Esophagus squamous epithelium (tissue), 5 donors: ENCODE measurements around the gene ITGA8. TPM values are rescaled to one million over a fixed set of nuclear protein-coding genes. Genes with fewer than 3 reads are reported as not detected.

Experiments
- DNase-seq: peaks from one replicate; lab custom pipeline; 2025; lab: John Stamatoyannopoulos, UW
- H3K27ac ChIP-seq, 4 donors: fragments of 200-600 bp; sonication (generic); one replicate each; pipeline ENCODE4 v1.5.1; 2016 to 2019; ENCODE audit warnings: mild to moderate bottlenecking in 1 of 4
- H3K27me3 ChIP-seq, 4 donors: fragments of 200-600 bp; sonication (generic); 1 replicate in 3 of 4; 2 replicates in 1 of 4; pipeline versions ENCODE4 v1.5.1 to v1.6.0; 2017 to 2021; ENCODE audit warnings: antibody characterized with exemption in 1 of 4
- H3K36me3 ChIP-seq, 3 donors: fragments of 200-600 bp; sonication (generic); one replicate each; pipeline ENCODE4 v1.5.1; 2016 to 2019
- H3K4me1 ChIP-seq, 3 donors: fragments of 200-600 bp; sonication (generic); one replicate each; pipeline ENCODE4 v1.5.1; 2017 to 2019
- H3K4me3 ChIP-seq, 4 donors: fragments of 200-600 bp; sonication (generic); 1 replicate in 3 of 4; 2 replicates in 1 of 4; pipeline ENCODE4 v1.5.1; 2016 to 2019; ENCODE audit warnings: mild to moderate bottlenecking in 2 of 4, moderate library complexity in 1 of 4
- H3K9me3 ChIP-seq, 3 donors: fragments of 200-600 bp; sonication (generic); one replicate each; pipeline ENCODE4 v1.5.1; 2016 to 2019
- CTCF ChIP-seq, 6 experiments: fragments of 450-650 bp in 4 of 6; fragments of 200-600 bp in 2 of 6; sonication (generic) in 2 of 6; IDR thresholded peaks; one replicate each; pipeline ENCODE4 v1.5.1; 2016 to 2019; ENCODE audit warnings: antibody characterized with exemption in 6 of 6, mild to moderate bottlenecking in 4 of 6, moderate library complexity in 4 of 6
- POLR2A ChIP-seq, 4 donors: fragments of 450-650 bp; IDR thresholded peaks; one replicate each; pipeline ENCODE4 v1.6.1; 2017; ENCODE audit warnings: antibody characterized with exemption in 4 of 4, mild to moderate bottlenecking in 4 of 4, moderate library complexity in 3 of 4
- WGBS, 2 donors: methylation state at CpG; one replicate each; pipeline ENCODE4 v1.1.5; 2018; 5-methylcytosine and 5-hydroxymethylcytosine counted together
- intact Hi-C: fragments of 100-400 bp; cut with DNase I; formaldehyde crosslinking; loops from one replicate; pipeline ENCODE4 v1.15.0; 2022
- total RNA-seq, 4 donors: library from RNA; depleted of rRNA; stranded (reverse); fragments of >200 nt; gene quantifications; one replicate each; pipeline ENCODE4 v1.1.0, GENCODE V29; 2016
- donor health status: DM: yes; HTN: yes; CAD: no.

The ITGA8 gene
- total RNA-seq, 4 donors from 2014 or later, result 1.0 to 22.5 (median 7.5) TPM

DNA sequence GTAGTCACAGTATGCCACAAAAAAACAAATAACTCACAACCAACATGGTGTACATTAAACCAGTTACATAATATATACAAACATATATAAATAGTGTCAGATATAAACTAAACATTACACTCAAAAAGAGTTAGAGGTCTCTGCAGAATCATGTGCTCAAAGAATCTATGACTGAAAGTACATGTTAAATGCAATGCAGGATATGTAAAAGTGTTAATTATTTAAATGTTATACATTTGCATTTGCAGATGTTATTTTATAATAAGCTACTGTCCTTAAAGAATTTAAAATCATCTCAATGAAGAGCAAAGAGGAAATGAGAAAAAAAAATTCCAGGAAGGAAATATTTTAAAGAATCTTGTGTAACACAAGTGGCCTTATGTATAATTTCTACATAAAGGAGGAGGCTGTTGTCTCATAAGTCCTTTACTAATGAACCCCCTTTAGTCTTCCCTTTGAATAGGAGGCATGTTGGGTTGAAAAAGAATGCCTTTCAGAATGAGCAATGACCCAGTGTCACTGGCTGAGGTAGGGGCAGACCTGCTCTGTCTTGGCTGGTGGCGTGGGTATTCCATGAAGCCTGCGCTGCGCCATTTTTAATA is 148.9 kb downstream of the ITGA8 start:
- no peak for TF ChIP-seq CTCF (IDR thresholded peaks at IDR 0.05)
- no peak for TF ChIP-seq POLR2A (IDR thresholded peaks at IDR 0.05)
- Histone ChIP-seq H3K27ac (no peak overlapping the region), H3K4me3 (no peak overlapping the region), H3K9me3 (no peaks in the 10 kb centered on the region), H3K27me3 (no peaks in the 10 kb centered on the region), H3K36me3 (no peaks in the 10 kb centered on the region), H3K4me1 (peaks cover 0 to 6% (median 0%) of the 10 kb centered on the region in 3 donors)
- 90 to 97% methylated on average over 3 of the region's 3 CpGs for WGBS, 2 donors
- no peak for DNase-seq
- intact Hi-C loops, result no loop called here

GRCh38 chr10:15567952-15568351 is 151.8 kb downstream of the ITGA8 start:
- no peaks in the 10 kb centered on the region for H3K36me3 ChIP-seq
- TF ChIP-seq POLR2A (IDR thresholded peaks at IDR 0.05) (no peak), CTCF (IDR thresholded peaks at IDR 0.05) (no peak)
- H3K4me1 ChIP-seq, result peaks cover 0 to 6% (median 0%) of the 10 kb centered on the region in 3 donors
- H3K27me3 ChIP-seq, result no peaks in the 10 kb centered on the region
- H3K27ac ChIP-seq, result no peak overlapping the region
- intact Hi-C loops, result no loop called here
- H3K9me3 ChIP-seq, result no peaks in the 10 kb centered on the region
- no peak overlapping the region for H3K4me3 ChIP-seq
- no peak for DNase-seq
- 63 to 86% methylated on average over 1 of the region's 1 CpG for WGBS, 2 donors

DNA sequence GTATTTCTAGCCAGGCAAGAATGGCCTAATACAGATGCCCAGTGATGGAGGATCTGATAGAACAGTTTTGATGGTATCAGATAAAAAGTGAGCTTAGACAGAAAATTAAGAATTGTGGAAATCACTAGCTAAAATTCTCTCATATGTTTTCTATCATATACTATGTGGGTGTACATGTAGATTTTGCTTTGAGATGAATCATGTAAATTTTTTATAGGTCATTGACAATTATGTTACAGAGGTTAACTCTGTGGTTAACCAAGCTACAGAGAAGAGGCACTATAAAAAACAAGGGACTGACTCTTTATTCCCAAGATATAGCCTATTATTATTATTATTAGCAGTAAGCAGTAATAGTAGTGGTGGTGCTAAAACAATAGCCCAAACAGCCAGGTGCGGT is 156.5 kb downstream of the ITGA8 start:
- 86 to 100% methylated on average over 1 of the region's 1 CpG for WGBS, 2 donors
- Histone ChIP-seq H3K9me3 (no peaks in the 10 kb centered on the region), H3K36me3 (no peaks in the 10 kb centered on the region), H3K27ac (no peak overlapping the region), H3K4me1 (no peaks in the 10 kb centered on the region), H3K27me3 (no peaks in the 10 kb centered on the region), H3K4me3 (no peak overlapping the region)
- intact Hi-C loops, result no loop called here
- TF ChIP-seq POLR2A (IDR thresholded peaks at IDR 0.05), result no peak
- no peak for TF ChIP-seq CTCF (IDR thresholded peaks at IDR 0.05)
- DNase-seq, result no peak

GRCh38 chr10:15562578-15562977 is 157.1 kb downstream of the ITGA8 start:
- Histone ChIP-seq H3K27me3 (no peaks in the 10 kb centered on the region), H3K27ac (no peak overlapping the region), H3K4me1 (no peaks in the 10 kb centered on the region), H3K9me3 (no peaks in the 10 kb centered on the region), H3K4me3 (no peak overlapping the region), H3K36me3 (no peaks in the 10 kb centered on the region)
- DNase-seq, result no peak
- WGBS, 2 donors, result 59 to 65% methylated on average over 5 of the region's 5 CpGs
- TF ChIP-seq POLR2A (IDR thresholded peaks at IDR 0.05) (no peak), CTCF (IDR thresholded peaks at IDR 0.05) (no peak)
- intact Hi-C loops, result no loop called here

DNA sequence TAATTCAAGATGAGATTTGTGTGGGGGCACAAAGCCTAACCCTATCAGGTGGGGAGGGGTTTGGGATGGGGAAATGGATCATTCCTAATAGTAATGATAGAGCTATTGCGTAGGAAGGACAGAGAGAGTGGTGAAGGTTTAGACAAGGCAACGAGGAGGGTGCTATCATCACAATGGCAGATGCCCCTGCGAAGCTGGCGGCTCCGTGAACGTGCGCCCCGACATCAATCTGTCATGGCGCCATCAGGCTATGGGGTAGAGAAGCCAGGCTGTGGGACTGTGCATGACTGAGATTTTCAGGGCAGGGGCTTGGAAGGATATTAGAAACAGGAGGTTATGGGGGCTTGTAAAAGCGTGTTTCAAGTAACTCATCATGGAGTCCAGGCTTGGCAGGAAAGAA is 157.6 kb downstream of the ITGA8 start:
- intact Hi-C loops, result no loop called here
- H3K9me3 ChIP-seq, result no peaks in the 10 kb centered on the region
- H3K4me3 ChIP-seq, result no peak overlapping the region
- DNase-seq, result no peak
- no peaks in the 10 kb centered on the region for H3K4me1 ChIP-seq
- whole genome bisulfite sequencing, 2 donors, result 87% methylated on average over 10 of the region's 10 CpGs
- no peak for TF ChIP-seq CTCF (IDR thresholded peaks at IDR 0.05)
- TF ChIP-seq POLR2A (IDR thresholded peaks at IDR 0.05), result no peak
- H3K36me3 ChIP-seq, result no peaks in the 10 kb centered on the region
- H3K27ac ChIP-seq, result no peak overlapping the region
- no peaks in the 10 kb centered on the region for H3K27me3 ChIP-seq
